ENCODE results near the gene AKAP13.

- TF ChIP-seq REST (IDR thresholded peaks at IDR 0.05; ENCODE audit: low read depth), result no peak
- no peak for TF ChIP-seq CEBPB (IDR thresholded peaks at IDR 0.05)
- TF ChIP-seq RAD21 (IDR thresholded peaks at IDR 0.05; ENCODE audit: low read depth), result no peak
- no peak for TF ChIP-seq YY1 (IDR thresholded peaks at IDR 0.05; ENCODE audit: low read depth)
- TF ChIP-seq TEAD4 (IDR thresholded peaks at IDR 0.05), result no peak
- TF ChIP-seq NFIC (IDR thresholded peaks at IDR 0.05), result no peak
- no peak for TF ChIP-seq EP300 (IDR thresholded peaks at IDR 0.05; ENCODE audit: borderline replicate concordance)
- no peak for TF ChIP-seq MAX (IDR thresholded peaks at IDR 0.05)
- TF ChIP-seq CREB1 (IDR thresholded peaks at IDR 0.05; ENCODE audit: low read depth), result no peak
- no peak for TF ChIP-seq TCF12 (IDR thresholded peaks at IDR 0.05; ENCODE audit: low read depth)
- TF ChIP-seq FOXM1 (IDR thresholded peaks at IDR 0.05; ENCODE audit: borderline replicate concordance, low read depth), result no peak
- no peak for TF ChIP-seq ZBTB7A (IDR thresholded peaks at IDR 0.05; ENCODE audit: low read depth)
- TF ChIP-seq TAF1 (IDR thresholded peaks at IDR 0.05; ENCODE audit: low read depth), result no peak
- no peak for TF ChIP-seq EGR1 (IDR thresholded peaks at IDR 0.05)
Measured at GRCh38 chr15:85716261-85716660, 335.9 kb downstream of the AKAP13 start.
